HEK293T (cell line): ENCODE data around the gene MBNL2.

ENCODE experiments used
- BHLHE40 ChIP-seq: fragments of 450-650 bp; IDR thresholded peaks from 2 replicates; pipeline ENCODE4 v1.6.1; 2016; ENCODE audit warnings: mild to moderate bottlenecking, moderate library complexity, borderline replicate concordance
- CTBP1 ChIP-seq: fragments of 450-650 bp; IDR thresholded peaks from 2 replicates; pipeline ENCODE4 v1.6.1; 2016; ENCODE audit warnings: borderline replicate concordance
- ELF4 ChIP-seq: fragments of 450-650 bp; IDR thresholded peaks from 2 replicates; pipeline ENCODE4 v1.6.1; 2017; ENCODE audit warnings: antibody characterized with exemption
- FOXA1 ChIP-seq: fragments of 450-650 bp; IDR thresholded peaks from 2 replicates; pipeline ENCODE4 v1.6.1; 2016; ENCODE audit warnings: mild to moderate bottlenecking
- FOXK2 ChIP-seq: fragments of 450-650 bp; IDR thresholded peaks from 2 replicates; pipeline ENCODE4 v1.6.1; 2016; ENCODE audit warnings: mild to moderate bottlenecking
- FOXM1 ChIP-seq: fragments of 450-650 bp; IDR thresholded peaks from 2 replicates; pipeline ENCODE4 v1.6.1; 2017; ENCODE audit warnings: mild to moderate bottlenecking, borderline replicate concordance
- L3MBTL2 ChIP-seq: fragments of 450-650 bp; conservative IDR thresholded peaks from 2 replicates; pipeline ENCODE4 v1.6.1; 2016; ENCODE audit warnings: mild to moderate bottlenecking
- LEF1 ChIP-seq: fragments of 450-650 bp; IDR thresholded peaks from 2 replicates; pipeline ENCODE4 v1.6.1; 2017; ENCODE audit warnings: mild to moderate bottlenecking, borderline replicate concordance
- NFRKB ChIP-seq: fragments of 450-650 bp; IDR thresholded peaks from 2 replicates; pipeline ENCODE4 v1.6.1; 2016; ENCODE audit warnings: mild to moderate bottlenecking, moderate library complexity
- SP1 ChIP-seq: fragments of 450-650 bp; IDR thresholded peaks from 2 replicates; pipeline ENCODE4 v1.6.1; 2017
- SUZ12 ChIP-seq: fragments of 450-650 bp; IDR thresholded peaks from 2 replicates; pipeline ENCODE4 v1.6.1; 2016; ENCODE audit warnings: mild to moderate bottlenecking
- TARDBP ChIP-seq: fragments of 450-650 bp; IDR thresholded peaks from 2 replicates; pipeline ENCODE4 v1.6.1; 2016
- ZNF384 ChIP-seq: fragments of 450-650 bp; IDR thresholded peaks from 2 replicates; pipeline ENCODE4 v1.6.1; 2016
- TF ChIP-seq, protein P1 (sequence below): fragments of 450-650 bp; IDR thresholded peaks from 2 replicates; pipeline ENCODE4 v1.6.1; 2016

DNA sequence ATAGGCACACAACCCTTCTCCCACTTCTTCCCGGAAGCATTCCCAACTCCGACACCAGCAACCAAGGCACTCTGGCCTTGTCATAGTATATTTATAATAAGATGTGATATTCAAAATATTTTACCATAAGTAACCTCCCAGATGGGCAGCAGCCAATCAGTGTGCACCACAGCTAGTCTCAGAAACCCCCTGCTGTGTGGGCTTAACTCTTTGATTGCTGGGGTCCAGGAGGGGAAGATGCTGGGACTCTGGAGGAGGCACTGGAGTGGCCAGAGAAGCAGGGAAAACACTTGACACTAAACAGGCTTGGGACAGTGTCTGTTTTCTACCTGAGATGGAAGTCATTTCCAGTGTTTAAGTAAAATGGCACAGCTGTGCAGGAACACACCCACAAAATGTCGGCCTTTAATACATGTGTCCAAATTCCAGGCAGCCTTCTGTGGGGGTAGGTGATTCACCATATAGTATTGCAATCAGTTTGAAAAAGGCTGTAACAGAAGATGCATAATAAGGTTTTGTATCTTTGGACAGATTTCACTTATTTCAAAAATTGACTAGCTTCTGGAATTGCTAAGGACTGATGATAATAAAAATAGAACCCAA lies 100.7 kb downstream of the MBNL2 start:
- TF ChIP-seq BHLHE40: no peak
- TF ChIP-seq FOXA1: no peak
- TF ChIP-seq TARDBP: no peak
- TF ChIP-seq SUZ12: no peak
- no peak for TF ChIP-seq SP1
- no peak for TF ChIP-seq ELF4
- TF ChIP-seq FOXM1: no peak
- no peak for TF ChIP-seq LEF1
- TF ChIP-seq L3MBTL2: no peak
- no peak for TF ChIP-seq FOXK2
- TF ChIP-seq NFRKB: no peak
- TF ChIP-seq CTBP1: no peak
- TF ChIP-seq, protein P1, sequence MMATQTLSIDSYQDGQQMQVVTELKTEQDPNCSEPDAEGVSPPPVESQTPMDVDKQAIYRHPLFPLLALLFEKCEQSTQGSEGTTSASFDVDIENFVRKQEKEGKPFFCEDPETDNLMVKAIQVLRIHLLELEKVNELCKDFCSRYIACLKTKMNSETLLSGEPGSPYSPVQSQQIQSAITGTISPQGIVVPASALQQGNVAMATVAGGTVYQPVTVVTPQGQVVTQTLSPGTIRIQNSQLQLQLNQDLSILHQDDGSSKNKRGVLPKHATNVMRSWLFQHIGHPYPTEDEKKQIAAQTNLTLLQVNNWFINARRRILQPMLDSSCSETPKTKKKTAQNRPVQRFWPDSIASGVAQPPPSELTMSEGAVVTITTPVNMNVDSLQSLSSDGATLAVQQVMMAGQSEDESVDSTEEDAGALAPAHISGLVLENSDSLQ: no peak
- no peak for TF ChIP-seq ZNF384
